Measurements from ENCODE around the gene TBC1D2.
A peak's percentile ranks its signal among the peaks of the same experiment; 100 is the strongest.

Gene TBC1D2

DNA sequence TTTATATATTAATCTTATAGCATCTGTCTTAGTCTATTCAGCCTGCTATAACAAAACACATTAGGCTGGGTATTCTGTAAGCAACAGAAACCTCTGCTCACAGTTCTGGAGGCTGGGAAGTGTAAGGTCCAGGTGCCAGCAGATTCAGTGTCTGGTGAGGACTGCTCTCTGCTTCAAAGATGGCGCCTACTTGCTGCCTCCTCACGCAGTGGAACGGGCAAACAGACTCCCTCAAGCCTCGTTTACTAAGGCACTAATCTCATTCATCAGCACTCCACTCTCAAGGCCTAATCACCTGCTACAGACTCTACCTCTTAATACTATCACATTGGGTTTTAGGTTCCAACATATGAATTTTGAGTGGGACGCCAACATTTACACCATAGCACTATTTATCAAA, 5.2 kb upstream of the TBC1D2 start:
- Histone ChIP-seq H3K4me2 (ENCODE audit: low read length) (no peak overlapping the region), H3K36me3 (replicated peaks; ENCODE audit: low read depth, low read length) (no peaks in the 10 kb centered on the region), H3K27ac (ENCODE audit: low read length) (no peak overlapping the region), H3K4me1 (ENCODE audit: low read length) (no peaks in the 10 kb centered on the region), H3K9me3 (ENCODE audit: insufficient read depth, low read length) (no peaks in the 10 kb centered on the region), H3K79me2 (ENCODE audit: low read length) (no peaks in the 10 kb centered on the region), H3K9ac (ENCODE audit: low read length) (no peak overlapping the region), H4K20me1 (ENCODE audit: insufficient read depth, low read length) (no peaks in the 10 kb centered on the region), H3K27me3 (ENCODE audit: low read depth, low read length) (peaks cover 5% of the 10 kb centered on the region; the same call in 1 of the 2 replicates), H2AFZ (ENCODE audit: low read depth, low read length) (no peak overlapping the region), H3K4me3 (ENCODE audit: low read length) (no peak overlapping the region)
- TF ChIP-seq EZH2phosphoT487 (IDR thresholded peaks at IDR 0.05; ENCODE audit: low read depth) (no peak), CTCF (IDR thresholded peaks at IDR 0.05; ENCODE audit: low read depth, low read length) (no peak)

- Histone ChIP-seq H3K4me3 (ENCODE audit: low read length) (no peak overlapping the region), H3K4me1 (ENCODE audit: low read length) (peaks cover 3% of the 10 kb centered on the region), H3K9ac (ENCODE audit: low read length) (no peak overlapping the region), H4K20me1 (ENCODE audit: insufficient read depth, low read length) (no peaks in the 10 kb centered on the region), H3K27ac (ENCODE audit: low read length) (no peak overlapping the region), H3K9me3 (ENCODE audit: insufficient read depth, low read length) (no peaks in the 10 kb centered on the region), H3K27me3 (ENCODE audit: low read depth, low read length) (peaks cover 3% of the 10 kb centered on the region), H3K4me2 (ENCODE audit: low read length) (no peak overlapping the region), H3K36me3 (replicated peaks; ENCODE audit: low read depth, low read length) (no peaks in the 10 kb centered on the region), H3K79me2 (ENCODE audit: low read length) (no peaks in the 10 kb centered on the region), H2AFZ (ENCODE audit: low read depth, low read length) (no peak overlapping the region)
- TF ChIP-seq CTCF (IDR thresholded peaks at IDR 0.05; ENCODE audit: low read depth, low read length): 0 out of 2 replicates have a peak, but pooled peaks have one; percentile 11
- TF ChIP-seq EZH2phosphoT487 (IDR thresholded peaks at IDR 0.05; ENCODE audit: low read depth): no peak
Observed at GRCh38 chr9:98259791-98260190, 4.3 kb upstream of the TBC1D2 start.

DNA sequence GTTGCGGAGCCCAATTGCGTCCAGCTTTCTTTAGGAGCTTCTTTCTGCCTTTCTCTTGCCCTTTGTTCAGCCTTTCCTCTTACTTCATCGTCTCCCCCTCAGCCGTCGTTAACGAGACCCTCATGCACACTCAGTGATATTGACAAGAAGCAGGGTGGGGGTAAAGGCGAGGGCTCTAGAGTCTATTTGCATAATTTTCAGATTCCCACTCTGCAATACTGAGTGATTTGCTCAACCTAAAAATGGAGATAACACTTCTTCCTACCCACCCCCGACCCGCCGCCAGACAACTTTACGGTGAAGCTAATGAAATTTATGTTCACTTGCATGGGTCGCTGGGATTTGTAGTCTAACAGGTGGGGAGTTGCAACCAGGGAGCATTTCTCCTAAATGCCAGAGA, 1.3 kb upstream of the TBC1D2 start:
- H3K9ac ChIP-seq (ENCODE audit: low read length): peak overlapping the region; percentile 81
- H3K36me3 ChIP-seq (replicated peaks; ENCODE audit: low read depth, low read length): no peaks in the 10 kb centered on the region
- no peaks in the 10 kb centered on the region for H3K9me3 ChIP-seq (ENCODE audit: insufficient read depth, low read length)
- H3K4me2 ChIP-seq (ENCODE audit: low read length): peak overlapping the region; percentile 100
- H3K27ac ChIP-seq (ENCODE audit: low read length): peak overlapping the region; percentile 86; the same call in 1 of the 2 replicates
- TF ChIP-seq EZH2phosphoT487 (IDR thresholded peaks at IDR 0.05; ENCODE audit: low read depth) (no peak), CTCF (IDR thresholded peaks at IDR 0.05; ENCODE audit: low read depth, low read length) (no peak)
- H3K4me1 ChIP-seq (ENCODE audit: low read length): peaks cover 4% of the 10 kb centered on the region
- H3K27me3 ChIP-seq (ENCODE audit: low read depth, low read length): peaks cover 8% of the 10 kb centered on the region; the same call in 1 of the 2 replicates
- H4K20me1 ChIP-seq (ENCODE audit: insufficient read depth, low read length): no peaks in the 10 kb centered on the region
- no peaks in the 10 kb centered on the region for H3K79me2 ChIP-seq (ENCODE audit: low read length)
- H3K4me3 ChIP-seq (ENCODE audit: low read length): peak overlapping the region; percentile 89
- peak overlapping the region; percentile 95 for H2AFZ ChIP-seq (ENCODE audit: low read depth, low read length)

DNA sequence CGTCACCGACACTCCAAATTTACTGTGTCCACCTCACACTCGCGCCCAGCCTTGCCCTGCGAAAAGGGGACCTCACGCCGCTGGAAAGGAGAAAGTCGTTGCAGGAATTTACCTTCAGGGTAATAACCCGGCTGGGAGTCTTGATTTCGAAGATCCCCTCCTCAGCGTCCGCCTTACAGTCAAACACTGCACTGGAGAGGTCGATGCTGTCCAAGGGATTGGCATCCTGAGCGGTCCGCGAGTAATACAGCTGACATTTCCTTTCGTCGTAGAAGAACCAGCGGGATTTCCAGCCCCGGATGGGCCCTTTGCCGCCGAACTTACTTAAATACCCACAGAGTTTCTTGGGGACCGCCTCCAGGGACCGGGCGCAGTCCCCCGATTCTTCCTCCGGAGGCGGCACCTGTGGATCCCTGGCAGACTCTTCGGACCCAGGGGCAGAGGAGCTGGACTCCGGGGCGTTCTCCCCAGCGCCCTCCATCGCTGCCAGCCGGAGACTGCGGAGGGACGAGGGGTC, 330 bp downstream of the TBC1D2 start:
- TF ChIP-seq CTCF (IDR thresholded peaks at IDR 0.05; ENCODE audit: low read depth, low read length) (no peak), EZH2phosphoT487 (IDR thresholded peaks at IDR 0.05; ENCODE audit: low read depth) (no peak)
- no peaks in the 10 kb centered on the region for H3K36me3 ChIP-seq (replicated peaks; ENCODE audit: low read depth, low read length)
- H3K4me1 ChIP-seq (ENCODE audit: low read length): peaks cover 4% of the 10 kb centered on the region
- H3K27me3 ChIP-seq (ENCODE audit: low read depth, low read length): peaks cover 8% of the 10 kb centered on the region; the same call in 1 of the 2 replicates
- H2AFZ ChIP-seq (ENCODE audit: low read depth, low read length): peak overlapping the region; percentile 97
- H3K27ac ChIP-seq (ENCODE audit: low read length): no peak overlapping the region
- H3K9me3 ChIP-seq (ENCODE audit: insufficient read depth, low read length): no peaks in the 10 kb centered on the region
- H3K79me2 ChIP-seq (ENCODE audit: low read length): no peaks in the 10 kb centered on the region
- H4K20me1 ChIP-seq (ENCODE audit: insufficient read depth, low read length): no peaks in the 10 kb centered on the region
- peak overlapping the region; percentile 89 for H3K4me3 ChIP-seq (ENCODE audit: low read length)
- peak overlapping the region; percentile 60 for H3K9ac ChIP-seq (ENCODE audit: low read length)
- peak overlapping the region; percentile 86 for H3K4me2 ChIP-seq (ENCODE audit: low read length)
